GM18907 (cell line): Measurements from ENCODE around the gene SNTG2.

Experiments used
- ATAC-seq: cut with Tn5 transposase; IDR thresholded peaks from one replicate; pipeline ENCODE4 v1.9.1; 2021; ENCODE audit warnings: mild to moderate bottlenecking, moderate library complexity; ENCODE audit not compliant: unreplicated experiment

SNTG2 gene

GRCh38 chr2:926259-926793, 24.3 kb upstream of the SNTG2 start:
- ATAC-seq: no peak

- ATAC-seq: no peak
Observed at GRCh38 chr2:926896-927295, 23.8 kb upstream of the SNTG2 start.

GRCh38 chr2:929011-929735, 21.5 kb upstream of the SNTG2 start:
- no peak for ATAC-seq

- no peak for ATAC-seq
Observed at GRCh38 chr2:929925-930324, 20.7 kb upstream of the SNTG2 start.

GRCh38 chr2:930935-931334, 19.7 kb upstream of the SNTG2 start:
- no peak for ATAC-seq

- ATAC-seq: no peak
Observed at GRCh38 chr2:932320-933115, 18.1 kb upstream of the SNTG2 start.

GRCh38 chr2:933734-934295, 16.8 kb upstream of the SNTG2 start:
- no peak for ATAC-seq

- ATAC-seq: no peak
Observed at GRCh38 chr2:937530-937929, 13.1 kb upstream of the SNTG2 start.

- no peak for ATAC-seq
Observed at GRCh38 chr2:938181-939005, 12.3 kb upstream of the SNTG2 start.

- ATAC-seq: no peak
Observed at GRCh38 chr2:939936-940601, 10.6 kb upstream of the SNTG2 start.

GRCh38 chr2:941871-942270, 8.8 kb upstream of the SNTG2 start:
- no peak for ATAC-seq

- ATAC-seq: no peak
Observed at GRCh38 chr2:942775-943460, 7.7 kb upstream of the SNTG2 start.

- ATAC-seq: no peak
Observed at GRCh38 chr2:943461-943797, 7.2 kb upstream of the SNTG2 start.

- ATAC-seq: no peak
Observed at GRCh38 chr2:943821-944220, 6.8 kb upstream of the SNTG2 start.

GRCh38 chr2:944693-945092, 6.0 kb upstream of the SNTG2 start:
- ATAC-seq: no peak

- no peak for ATAC-seq
Observed at GRCh38 chr2:945104-945503, 5.5 kb upstream of the SNTG2 start.

GRCh38 chr2:946073-946948, 4.3 kb upstream of the SNTG2 start:
- ATAC-seq: peak; percentile 77

GRCh38 chr2:949384-950079, 1.1 kb upstream of the SNTG2 start:
- ATAC-seq: no peak
